ENCODE data around the gene DIP2B. TPM values are rescaled to one million over a fixed set of nuclear protein-coding genes. Genes with fewer than 3 reads are reported as not detected.

The DIP2B gene
- total and polyA plus RNA-seq, 2 of the 13 experiments (the other 11 are each of a cell fraction or from before 2014, with no cell fraction given): 32.1 to 35.8 TPM

GRCh38 chr12:50504798-50505674, at the start of gene DIP2B (continued):
- TF ChIP-seq, protein P1, sequence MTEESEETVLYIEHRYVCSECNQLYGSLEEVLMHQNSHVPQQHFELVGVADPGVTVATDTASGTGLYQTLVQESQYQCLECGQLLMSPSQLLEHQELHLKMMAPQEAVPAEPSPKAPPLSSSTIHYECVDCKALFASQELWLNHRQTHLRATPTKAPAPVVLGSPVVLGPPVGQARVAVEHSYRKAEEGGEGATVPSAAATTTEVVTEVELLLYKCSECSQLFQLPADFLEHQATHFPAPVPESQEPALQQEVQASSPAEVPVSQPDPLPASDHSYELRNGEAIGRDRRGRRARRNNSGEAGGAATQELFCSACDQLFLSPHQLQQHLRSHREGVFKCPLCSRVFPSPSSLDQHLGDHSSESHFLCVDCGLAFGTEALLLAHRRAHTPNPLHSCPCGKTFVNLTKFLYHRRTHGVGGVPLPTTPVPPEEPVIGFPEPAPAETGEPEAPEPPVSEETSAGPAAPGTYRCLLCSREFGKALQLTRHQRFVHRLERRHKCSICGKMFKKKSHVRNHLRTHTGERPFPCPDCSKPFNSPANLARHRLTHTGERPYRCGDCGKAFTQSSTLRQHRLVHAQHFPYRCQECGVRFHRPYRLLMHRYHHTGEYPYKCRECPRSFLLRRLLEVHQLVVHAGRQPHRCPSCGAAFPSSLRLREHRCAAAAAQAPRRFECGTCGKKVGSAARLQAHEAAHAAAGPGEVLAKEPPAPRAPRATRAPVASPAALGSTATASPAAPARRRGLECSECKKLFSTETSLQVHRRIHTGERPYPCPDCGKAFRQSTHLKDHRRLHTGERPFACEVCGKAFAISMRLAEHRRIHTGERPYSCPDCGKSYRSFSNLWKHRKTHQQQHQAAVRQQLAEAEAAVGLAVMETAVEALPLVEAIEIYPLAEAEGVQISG (CRISPR knock-in tag; IDR thresholded peaks at IDR 0.05): peak; percentile 80
- TF ChIP-seq KAT8 (CRISPR knock-in tag; IDR thresholded peaks at IDR 0.05) (peak; percentile 51; the same call in 1 of the 2 replicates), SMARCC2 (IDR thresholded peaks at IDR 0.05) (no peak), MLLT10 (CRISPR knock-in tag; IDR thresholded peaks at IDR 0.05) (no peak), ZBTB2 (CRISPR knock-in tag; IDR thresholded peaks at IDR 0.05; ENCODE audit: low read depth) (peak; percentile 48; the same call in 1 of the 2 replicates), ZNF326 (CRISPR knock-in tag; IDR thresholded peaks at IDR 0.05; ENCODE audit: borderline replicate concordance) (no peak), HHEX (CRISPR knock-in tag; IDR thresholded peaks at IDR 0.05) (no peak), CTCF (CRISPR knock-in tag; IDR thresholded peaks at IDR 0.05) (peak; percentile 98), ZNF234 (CRISPR knock-in tag; conservative IDR thresholded peaks at IDR 0.05) (no peak; the same call in 1 of the 2 replicates), THAP11 (CRISPR knock-in tag; IDR thresholded peaks at IDR 0.05) (peak; percentile 66), CENPT (CRISPR knock-in tag; IDR thresholded peaks at IDR 0.05; ENCODE audit: low read depth) (no peak), ZBTB25 (CRISPR knock-in tag; IDR thresholded peaks at IDR 0.05) (no peak), YEATS4 (CRISPR knock-in tag; IDR thresholded peaks at IDR 0.05; ENCODE audit: borderline replicate concordance) (no peak; the same call in 1 of the 2 replicates), TAF15 (IDR thresholded peaks at IDR 0.05; ENCODE audit: low read depth, low read length, poor library complexity, severe bottlenecking) (no peak), ZNF670 (CRISPR knock-in tag; IDR thresholded peaks at IDR 0.05; ENCODE audit: borderline replicate concordance) (peak; percentile 57; the same call in 1 of the 2 replicates), CENPBD1 (CRISPR knock-in tag; IDR thresholded peaks at IDR 0.05; ENCODE audit: borderline replicate concordance, low read depth) (no peak), PHF20 (CRISPR knock-in tag; IDR thresholded peaks at IDR 0.05) (peak; percentile 65), ZNF713 (CRISPR knock-in tag; IDR thresholded peaks at IDR 0.05) (no peak), POGZ (CRISPR knock-in tag; IDR thresholded peaks at IDR 0.05) (peak; percentile 86), ZMAT3 (CRISPR knock-in tag; conservative IDR thresholded peaks at IDR 0.05) (peak; percentile 41; the same call in 1 of the 2 replicates)
